Ishikawa (cell line): Measurements from ENCODE around the gene OR4B1.

Source experiments
- CREB1 ChIP-seq: IDR thresholded peaks from 2 replicates; pipeline ENCODE4 v1.6.1; 2012; ENCODE audit warnings: low read depth
- EP300 ChIP-seq: IDR thresholded peaks from 2 replicates; pipeline ENCODE4 v1.6.1; 2012; ENCODE audit warnings: borderline replicate concordance
- FOXM1 ChIP-seq: IDR thresholded peaks from 2 replicates; pipeline ENCODE4 v1.6.1; 2012; ENCODE audit warnings: low read depth, borderline replicate concordance
- RAD21 ChIP-seq: IDR thresholded peaks from 2 replicates; pipeline ENCODE4 v1.6.1; 2012; ENCODE audit warnings: low read depth
- REST ChIP-seq: IDR thresholded peaks from 2 replicates; pipeline ENCODE4 v1.6.1; 2012; ENCODE audit warnings: low read depth, mild to moderate bottlenecking
- TAF1 ChIP-seq: IDR thresholded peaks from 2 replicates; pipeline ENCODE4 v1.6.1; 2012; ENCODE audit warnings: low read depth, mild to moderate bottlenecking
- TCF12 ChIP-seq: IDR thresholded peaks from 2 replicates; pipeline ENCODE4 v1.6.1; 2012; ENCODE audit warnings: low read depth
- TEAD4 ChIP-seq: IDR thresholded peaks from 2 replicates; pipeline ENCODE4 v1.6.1; 2012
- YY1 ChIP-seq: IDR thresholded peaks from 2 replicates; pipeline ENCODE4 v1.6.1; 2012; ENCODE audit warnings: low read depth
- TF ChIP-seq, protein P1 (sequence below): IDR thresholded peaks from 2 replicates; pipeline ENCODE4 v1.6.1; 2012

DNA sequence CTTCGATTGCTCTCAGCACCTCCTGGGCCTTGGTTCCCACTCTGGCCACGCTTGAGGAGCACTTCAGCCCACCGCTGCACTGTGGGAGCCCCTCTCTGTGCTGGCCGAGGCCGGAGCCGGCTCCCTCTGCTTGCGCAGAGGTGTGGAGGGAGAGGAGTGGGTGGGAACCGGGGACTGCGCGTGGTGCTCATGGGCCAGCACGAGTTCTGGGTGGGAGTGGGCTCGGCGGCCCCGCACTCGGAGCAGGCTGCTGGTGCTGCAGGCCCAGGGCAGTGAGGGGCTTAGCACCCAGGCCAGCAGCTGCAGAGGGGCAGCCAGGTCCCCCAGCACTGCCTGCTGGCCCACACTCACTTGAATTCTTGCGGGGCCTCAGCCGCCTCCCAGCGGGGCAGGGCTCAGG is 12.2 kb downstream of the OR4B1 start:
- TF ChIP-seq TAF1 (no peak), EP300 (no peak), TCF12 (no peak), YY1 (no peak), TEAD4 (no peak), CREB1 (no peak), FOXM1 (no peak), RAD21 (no peak), REST (no peak)
- TF ChIP-seq, protein P1, sequence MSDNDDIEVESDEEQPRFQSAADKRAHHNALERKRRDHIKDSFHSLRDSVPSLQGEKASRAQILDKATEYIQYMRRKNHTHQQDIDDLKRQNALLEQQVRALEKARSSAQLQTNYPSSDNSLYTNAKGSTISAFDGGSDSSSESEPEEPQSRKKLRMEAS, result no peak
